Tibial nerve (tissue), 4 donors: Measurements from ENCODE around the gene IL1R2. TPM values are rescaled to one million over a fixed set of nuclear protein-coding genes. Genes with fewer than 3 reads are reported as not detected.

Experiments
- DNase-seq, 2 donors: peaks; one replicate each; pipeline ENCODE4 v3.0.0-alpha.2; 2019; ENCODE audit warnings: low spot score in 2 of 2
- H3K27ac ChIP-seq, 4 donors: fragments of 200-600 bp; sonication (generic) in 3 of 4; one replicate each; pipeline ENCODE4 v1.5.1; 2017 to 2019; ENCODE audit warnings: mild to moderate bottlenecking in 1 of 4
- H3K27me3 ChIP-seq, 2 donors: fragments of 200-600 bp; sonication (generic) in 1 of 2; one replicate each; pipeline versions ENCODE4 v1.5.1 to v1.6.0; 2017 to 2019
- H3K36me3 ChIP-seq, 3 donors: fragments of 200-600 bp; sonication (generic); one replicate each; pipeline ENCODE4 v1.5.1; 2018 to 2019
- H3K4me1 ChIP-seq, 4 donors: fragments of 200-600 bp; sonication (generic) in 3 of 4; one replicate each; pipeline ENCODE4 v1.5.1; 2017 to 2019
- H3K4me3 ChIP-seq, 4 donors: fragments of 200-600 bp; sonication (generic) in 3 of 4; one replicate each; pipeline ENCODE4 v1.5.1; 2017 to 2019; ENCODE audit warnings: mild to moderate bottlenecking in 1 of 4, moderate library complexity in 1 of 4
- H3K9me3 ChIP-seq, 4 donors: fragments of 200-600 bp; sonication (generic) in 3 of 4; one replicate each; pipeline ENCODE4 v1.5.1; 2017 to 2019
- EP300 ChIP-seq, 2 donors: sonication (generic); formaldehyde crosslinking; IDR thresholded peaks; one replicate each; pipeline ENCODE4 v1.6.1; 2017; ENCODE audit warnings: antibody characterized with exemption in 2 of 2, mild to moderate bottlenecking in 1 of 2
- POLR2A ChIP-seq, 2 donors: fragments of 450-650 bp; IDR thresholded peaks; one replicate each; pipeline ENCODE4 v1.6.1; 2017; ENCODE audit warnings: antibody characterized with exemption in 2 of 2, mild to moderate bottlenecking in 2 of 2, moderate library complexity in 2 of 2
- WGBS, 2 donors: methylation state at CpG; one replicate each; pipeline ENCODE4 v1.1.5; 2018; 5-methylcytosine and 5-hydroxymethylcytosine counted together
- total RNA-seq, 4 donors: library from RNA; depleted of rRNA; stranded (reverse); fragments of >200 nt; gene quantifications; one replicate each; pipeline ENCODE4 v1.1.0, GENCODE V29; 2016
- TF ChIP-seq, protein P1 (sequence below), 5 experiments: fragments of 200-600 bp in 3 of 5; fragments of 450-650 bp in 2 of 5; sonication (generic) in 3 of 5; IDR thresholded peaks; one replicate each; pipeline ENCODE4 v1.5.1; 2016 to 2019; ENCODE audit warnings: antibody characterized with exemption in 5 of 5, mild to moderate bottlenecking in 3 of 5, moderate library complexity in 2 of 5

The IL1R2 gene
- total RNA-seq, 4 donors from 2014 or later: 3.6 to 17.7 (median 7.5) TPM

DNA sequence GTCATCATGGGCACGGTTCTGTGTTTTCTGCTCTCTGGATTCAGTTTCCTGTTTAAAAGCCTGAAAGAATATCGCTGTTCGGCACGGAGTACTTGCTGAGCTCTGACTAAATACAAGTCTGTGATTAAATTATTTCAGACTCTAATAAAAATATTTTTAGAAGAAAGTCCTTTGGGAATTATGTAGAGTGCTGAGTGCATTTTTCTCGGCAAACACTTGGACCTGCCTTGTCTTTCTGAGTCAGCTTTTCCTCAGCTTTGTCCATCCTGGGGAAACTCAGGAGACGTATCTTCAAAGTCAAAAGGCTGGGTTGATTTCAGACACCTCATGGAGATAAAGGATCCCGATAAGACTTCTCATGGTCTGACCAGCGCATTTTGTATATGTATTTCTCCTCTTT, 45.9 kb downstream of the IL1R2 start:
- H3K4me1 ChIP-seq: peaks cover 0 to 48% (median 22%) of the 10 kb centered on the region in 4 donors
- H3K27me3 ChIP-seq: no peaks in the 10 kb centered on the region
- no peak overlapping the region for H3K4me3 ChIP-seq
- peak in 1 of 2 donors; percentile 52 for DNase-seq
- no peaks in the 10 kb centered on the region for H3K9me3 ChIP-seq
- no peaks in the 10 kb centered on the region for H3K36me3 ChIP-seq
- peak overlapping the region; percentile 9 to 85 (median 62) for H3K27ac ChIP-seq
- WGBS, 2 donors: 38% methylated on average over 8 of the region's 8 CpGs
- TF ChIP-seq EP300 (IDR thresholded peaks at IDR 0.05) (peak; percentile 47 to 83), POLR2A (IDR thresholded peaks at IDR 0.05) (no peak)

DNA sequence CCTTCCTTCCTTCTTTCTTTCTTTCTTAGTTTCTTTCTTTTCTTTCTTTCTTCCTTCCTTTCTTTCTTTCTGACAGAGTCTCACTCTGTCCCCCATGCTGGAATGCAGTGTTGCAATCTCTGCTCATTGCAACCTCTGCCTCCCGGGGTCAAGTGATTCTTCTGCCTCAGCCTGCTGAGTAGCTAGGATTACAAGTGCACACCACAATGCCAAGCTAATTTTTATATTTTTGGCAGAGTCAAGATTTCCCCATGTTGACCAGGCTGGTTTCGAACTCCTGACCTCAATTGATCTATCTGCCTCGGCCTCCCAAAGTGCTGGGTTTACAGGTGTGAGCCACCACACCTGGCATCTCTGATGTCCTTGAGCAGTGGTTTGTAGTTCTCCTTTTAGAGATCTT, 48.5 kb downstream of the IL1R2 start:
- peaks cover 0 to 24% (median 5%) of the 10 kb centered on the region in 4 donors for H3K4me1 ChIP-seq
- TF ChIP-seq, protein P1, sequence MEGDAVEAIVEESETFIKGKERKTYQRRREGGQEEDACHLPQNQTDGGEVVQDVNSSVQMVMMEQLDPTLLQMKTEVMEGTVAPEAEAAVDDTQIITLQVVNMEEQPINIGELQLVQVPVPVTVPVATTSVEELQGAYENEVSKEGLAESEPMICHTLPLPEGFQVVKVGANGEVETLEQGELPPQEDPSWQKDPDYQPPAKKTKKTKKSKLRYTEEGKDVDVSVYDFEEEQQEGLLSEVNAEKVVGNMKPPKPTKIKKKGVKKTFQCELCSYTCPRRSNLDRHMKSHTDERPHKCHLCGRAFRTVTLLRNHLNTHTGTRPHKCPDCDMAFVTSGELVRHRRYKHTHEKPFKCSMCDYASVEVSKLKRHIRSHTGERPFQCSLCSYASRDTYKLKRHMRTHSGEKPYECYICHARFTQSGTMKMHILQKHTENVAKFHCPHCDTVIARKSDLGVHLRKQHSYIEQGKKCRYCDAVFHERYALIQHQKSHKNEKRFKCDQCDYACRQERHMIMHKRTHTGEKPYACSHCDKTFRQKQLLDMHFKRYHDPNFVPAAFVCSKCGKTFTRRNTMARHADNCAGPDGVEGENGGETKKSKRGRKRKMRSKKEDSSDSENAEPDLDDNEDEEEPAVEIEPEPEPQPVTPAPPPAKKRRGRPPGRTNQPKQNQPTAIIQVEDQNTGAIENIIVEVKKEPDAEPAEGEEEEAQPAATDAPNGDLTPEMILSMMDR (IDR thresholded peaks at IDR 0.05): no peak
- peak in 1 of 2 donors; percentile 55 for TF ChIP-seq EP300 (IDR thresholded peaks at IDR 0.05)
- H3K4me3 ChIP-seq: no peak overlapping the region
- H3K27ac ChIP-seq: no peak overlapping the region
- H3K27me3 ChIP-seq: no peaks in the 10 kb centered on the region
- WGBS, 2 donors: 75 to 86% methylated on average over 3 of the region's 3 CpGs
- no peaks in the 10 kb centered on the region for H3K9me3 ChIP-seq
- no peaks in the 10 kb centered on the region for H3K36me3 ChIP-seq
- DNase-seq: no peak

GRCh38 chr2:102041351-102041750, 49.6 kb downstream of the IL1R2 start:
- TF ChIP-seq, protein P1 (IDR thresholded peaks at IDR 0.05): no peak
- peak; percentile 78 to 97 for TF ChIP-seq EP300 (IDR thresholded peaks at IDR 0.05)
- H3K9me3 ChIP-seq: no peaks in the 10 kb centered on the region
- H3K36me3 ChIP-seq: no peaks in the 10 kb centered on the region
- DNase-seq: peak in 1 of 2 donors; percentile 85
- no peaks in the 10 kb centered on the region for H3K27me3 ChIP-seq
- H3K27ac ChIP-seq: peak overlapping the region in 2 of 4 donors; percentile 19 to 64
- peaks cover 0 to 26% (median 8%) of the 10 kb centered on the region in 4 donors for H3K4me1 ChIP-seq
- H3K4me3 ChIP-seq: no peak overlapping the region
- 29 to 42% methylated on average over 2 of the region's 2 CpGs for WGBS, 2 donors

DNA sequence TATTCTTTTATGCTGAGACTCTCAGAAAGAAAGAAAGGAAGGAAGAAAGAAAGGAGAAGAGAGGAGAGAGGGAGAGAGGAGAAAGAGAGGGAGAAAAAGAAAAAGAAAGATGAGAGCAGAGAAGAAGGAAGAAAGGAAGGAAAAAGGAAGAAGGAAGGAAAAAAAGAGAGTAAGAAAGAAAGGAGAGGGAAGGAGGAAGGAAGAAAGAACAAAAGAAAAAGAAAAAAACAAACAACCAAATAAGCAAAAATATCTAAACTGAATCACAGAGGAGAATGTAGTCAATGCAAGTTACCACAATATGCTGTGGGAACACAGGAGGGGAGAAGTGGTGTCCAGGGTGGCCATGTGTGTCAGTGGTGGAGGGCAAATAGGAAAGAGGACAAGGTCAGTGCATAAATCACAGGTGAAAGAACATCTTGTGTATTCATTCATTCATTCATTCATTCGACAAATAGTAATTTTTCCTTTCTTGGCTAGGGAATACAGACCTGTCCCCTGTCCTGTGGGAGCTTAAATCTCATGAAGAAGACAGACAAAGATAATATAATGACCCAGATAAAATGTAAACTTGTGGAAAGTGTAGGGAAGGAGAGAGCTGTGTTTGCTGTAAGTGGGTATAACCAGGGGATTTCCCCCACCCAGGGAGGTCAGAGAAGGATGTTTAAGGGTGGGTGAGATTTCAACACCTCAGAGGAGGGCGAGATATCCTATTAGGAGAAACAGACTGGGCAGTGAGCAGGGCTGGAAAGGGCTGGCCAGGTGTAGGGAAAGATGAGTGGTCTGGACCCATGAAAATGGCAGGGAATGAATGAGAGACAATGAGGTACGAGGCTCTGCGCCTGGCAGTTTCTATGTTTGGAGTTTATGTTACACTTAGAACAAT, 50.7 kb downstream of the IL1R2 start:
- Histone ChIP-seq H3K9me3 (no peaks in the 10 kb centered on the region), H3K27ac (peak overlapping the region in 2 of 4 donors; percentile 19 to 64), H3K4me1 (peaks cover 0 to 23% (median 8%) of the 10 kb centered on the region in 4 donors), H3K36me3 (no peaks in the 10 kb centered on the region), H3K27me3 (no peaks in the 10 kb centered on the region), H3K4me3 (no peak overlapping the region)
- no peak for DNase-seq
- TF ChIP-seq, protein P1 (IDR thresholded peaks at IDR 0.05): no peak
- TF ChIP-seq EP300 (IDR thresholded peaks at IDR 0.05) (no peak), POLR2A (IDR thresholded peaks at IDR 0.05) (no peak)
- 90 to 91% methylated on average over 4 of the region's 4 CpGs for WGBS, 2 donors

DNA sequence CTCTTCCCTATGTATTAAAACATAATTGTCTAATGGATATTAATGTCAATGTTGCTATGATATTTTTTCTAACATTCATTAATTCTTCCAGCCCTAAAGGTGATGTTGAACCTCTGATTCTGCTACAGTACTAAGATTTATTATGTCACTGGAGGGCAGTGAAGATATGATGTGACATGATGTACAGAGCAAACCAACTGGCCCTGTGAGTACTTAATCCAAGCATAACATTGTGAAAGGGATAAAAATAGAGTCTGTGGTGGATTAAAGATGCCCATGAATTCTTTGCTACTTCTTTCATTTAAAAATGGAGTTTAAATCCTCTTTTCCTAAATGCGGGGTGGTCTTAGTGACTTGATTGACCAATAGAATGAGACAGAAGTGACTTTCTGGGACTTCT, 51.8 kb downstream of the IL1R2 start:
- Histone ChIP-seq H3K4me1 (peaks cover 0 to 16% (median 5%) of the 10 kb centered on the region in 4 donors), H3K4me3 (no peak overlapping the region), H3K27ac (no peak overlapping the region), H3K36me3 (no peaks in the 10 kb centered on the region), H3K9me3 (no peaks in the 10 kb centered on the region), H3K27me3 (no peaks in the 10 kb centered on the region)
- TF ChIP-seq, protein P1 (IDR thresholded peaks at IDR 0.05): no peak
- TF ChIP-seq EP300 (IDR thresholded peaks at IDR 0.05): no peak
- TF ChIP-seq POLR2A (IDR thresholded peaks at IDR 0.05): no peak
- no peak for DNase-seq
- 93 to 100% methylated on average over 1 of the region's 1 CpG for WGBS, 2 donors
